Measurements from ENCODE around the gene BTBD16.

DNA sequence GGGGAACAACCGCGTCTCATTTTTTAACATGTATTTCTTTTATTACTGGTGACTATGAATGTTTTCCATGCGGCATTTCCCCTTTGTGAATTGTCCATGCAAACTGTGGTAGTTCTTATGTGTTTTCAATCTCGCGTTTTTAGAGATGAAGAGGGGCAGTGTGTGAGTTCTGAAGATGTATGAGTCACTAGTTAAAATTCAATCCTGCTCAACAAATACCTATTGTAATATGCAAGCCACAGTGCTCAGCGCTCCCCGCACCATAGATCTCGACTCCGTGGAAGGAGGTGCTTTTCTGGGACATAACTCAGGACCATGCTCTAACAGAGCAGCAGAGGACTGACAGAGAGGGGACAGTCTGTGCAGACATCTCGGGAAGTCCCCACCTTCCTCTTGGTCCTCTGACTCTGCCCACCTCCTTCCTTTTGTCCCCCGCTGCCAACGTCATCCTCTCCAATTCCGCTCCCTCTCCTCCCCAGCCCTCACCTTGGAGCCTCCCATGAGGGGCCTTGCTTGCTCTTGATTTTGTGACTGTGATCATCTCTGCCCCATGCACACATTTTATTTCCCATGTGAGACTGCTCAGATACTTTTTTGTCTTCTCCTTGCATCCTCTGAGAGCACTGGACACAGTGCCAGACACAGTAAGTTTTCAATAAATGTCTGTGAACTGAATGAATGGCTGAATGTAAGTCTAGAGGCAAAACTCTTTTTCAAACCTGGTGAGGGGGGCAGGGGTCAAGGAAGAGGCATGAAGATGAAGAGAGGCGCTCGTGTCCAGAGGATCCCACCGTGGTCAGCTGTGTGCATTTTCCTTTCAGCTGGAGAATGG lies 60.7 kb downstream of the BTBD16 start:
- TF ChIP-seq, protein P1, sequence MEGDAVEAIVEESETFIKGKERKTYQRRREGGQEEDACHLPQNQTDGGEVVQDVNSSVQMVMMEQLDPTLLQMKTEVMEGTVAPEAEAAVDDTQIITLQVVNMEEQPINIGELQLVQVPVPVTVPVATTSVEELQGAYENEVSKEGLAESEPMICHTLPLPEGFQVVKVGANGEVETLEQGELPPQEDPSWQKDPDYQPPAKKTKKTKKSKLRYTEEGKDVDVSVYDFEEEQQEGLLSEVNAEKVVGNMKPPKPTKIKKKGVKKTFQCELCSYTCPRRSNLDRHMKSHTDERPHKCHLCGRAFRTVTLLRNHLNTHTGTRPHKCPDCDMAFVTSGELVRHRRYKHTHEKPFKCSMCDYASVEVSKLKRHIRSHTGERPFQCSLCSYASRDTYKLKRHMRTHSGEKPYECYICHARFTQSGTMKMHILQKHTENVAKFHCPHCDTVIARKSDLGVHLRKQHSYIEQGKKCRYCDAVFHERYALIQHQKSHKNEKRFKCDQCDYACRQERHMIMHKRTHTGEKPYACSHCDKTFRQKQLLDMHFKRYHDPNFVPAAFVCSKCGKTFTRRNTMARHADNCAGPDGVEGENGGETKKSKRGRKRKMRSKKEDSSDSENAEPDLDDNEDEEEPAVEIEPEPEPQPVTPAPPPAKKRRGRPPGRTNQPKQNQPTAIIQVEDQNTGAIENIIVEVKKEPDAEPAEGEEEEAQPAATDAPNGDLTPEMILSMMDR (IDR thresholded peaks at IDR 0.05) = no peak
- no peak for TF ChIP-seq POLR2A (IDR thresholded peaks at IDR 0.05)

Measured in testis (tissue), 2 donors.